GM12874 (cell line): ENCODE data around the gene KCNH2.

Experiments
- TF ChIP-seq, protein P1 (sequence below): IDR thresholded peaks from 2 replicates; pipeline ENCODE4 v1.5.1; 2011; ENCODE audit warnings: low read depth, mild to moderate bottlenecking, control low read depth, low read length, moderate library complexity; ENCODE audit not compliant: insufficient read depth

Gene KCNH2

DNA sequence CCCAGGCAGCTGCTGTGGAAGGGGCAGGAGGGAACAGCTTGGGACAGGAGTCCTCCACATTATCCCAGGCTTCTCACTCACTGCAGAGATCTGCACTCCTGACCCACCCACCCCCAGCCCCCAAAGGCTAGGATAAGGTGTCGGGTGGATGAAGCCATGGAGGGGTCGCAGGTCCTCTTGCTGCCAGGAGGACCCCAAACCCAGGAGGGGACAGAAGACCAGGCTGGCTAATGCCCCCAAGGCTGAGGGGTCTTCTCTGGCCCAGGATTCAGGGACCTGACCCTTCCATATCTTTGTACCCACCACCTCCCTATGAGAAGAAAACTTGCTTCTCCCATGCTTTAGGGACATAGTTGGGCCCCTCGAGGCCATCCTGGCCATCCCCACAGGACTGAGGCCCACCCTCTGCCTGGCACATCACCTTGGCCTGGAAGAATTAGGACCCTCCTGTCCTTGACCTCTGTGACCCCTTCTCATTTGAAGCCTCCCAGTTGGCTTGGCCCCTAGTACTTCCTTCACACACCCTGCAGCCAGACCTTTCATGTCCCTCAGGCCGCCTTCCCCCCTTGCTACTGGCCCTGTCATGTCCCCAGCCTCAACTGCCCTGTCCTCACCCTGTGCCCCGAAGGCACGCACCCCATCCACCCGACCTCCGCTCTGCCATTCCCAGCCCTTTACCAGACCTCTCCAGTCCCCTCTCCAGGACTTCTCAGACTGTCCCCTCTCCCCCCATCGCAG lies 21.6 kb downstream of the KCNH2 start:
- TF ChIP-seq, protein P1, sequence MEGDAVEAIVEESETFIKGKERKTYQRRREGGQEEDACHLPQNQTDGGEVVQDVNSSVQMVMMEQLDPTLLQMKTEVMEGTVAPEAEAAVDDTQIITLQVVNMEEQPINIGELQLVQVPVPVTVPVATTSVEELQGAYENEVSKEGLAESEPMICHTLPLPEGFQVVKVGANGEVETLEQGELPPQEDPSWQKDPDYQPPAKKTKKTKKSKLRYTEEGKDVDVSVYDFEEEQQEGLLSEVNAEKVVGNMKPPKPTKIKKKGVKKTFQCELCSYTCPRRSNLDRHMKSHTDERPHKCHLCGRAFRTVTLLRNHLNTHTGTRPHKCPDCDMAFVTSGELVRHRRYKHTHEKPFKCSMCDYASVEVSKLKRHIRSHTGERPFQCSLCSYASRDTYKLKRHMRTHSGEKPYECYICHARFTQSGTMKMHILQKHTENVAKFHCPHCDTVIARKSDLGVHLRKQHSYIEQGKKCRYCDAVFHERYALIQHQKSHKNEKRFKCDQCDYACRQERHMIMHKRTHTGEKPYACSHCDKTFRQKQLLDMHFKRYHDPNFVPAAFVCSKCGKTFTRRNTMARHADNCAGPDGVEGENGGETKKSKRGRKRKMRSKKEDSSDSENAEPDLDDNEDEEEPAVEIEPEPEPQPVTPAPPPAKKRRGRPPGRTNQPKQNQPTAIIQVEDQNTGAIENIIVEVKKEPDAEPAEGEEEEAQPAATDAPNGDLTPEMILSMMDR = no peak

DNA sequence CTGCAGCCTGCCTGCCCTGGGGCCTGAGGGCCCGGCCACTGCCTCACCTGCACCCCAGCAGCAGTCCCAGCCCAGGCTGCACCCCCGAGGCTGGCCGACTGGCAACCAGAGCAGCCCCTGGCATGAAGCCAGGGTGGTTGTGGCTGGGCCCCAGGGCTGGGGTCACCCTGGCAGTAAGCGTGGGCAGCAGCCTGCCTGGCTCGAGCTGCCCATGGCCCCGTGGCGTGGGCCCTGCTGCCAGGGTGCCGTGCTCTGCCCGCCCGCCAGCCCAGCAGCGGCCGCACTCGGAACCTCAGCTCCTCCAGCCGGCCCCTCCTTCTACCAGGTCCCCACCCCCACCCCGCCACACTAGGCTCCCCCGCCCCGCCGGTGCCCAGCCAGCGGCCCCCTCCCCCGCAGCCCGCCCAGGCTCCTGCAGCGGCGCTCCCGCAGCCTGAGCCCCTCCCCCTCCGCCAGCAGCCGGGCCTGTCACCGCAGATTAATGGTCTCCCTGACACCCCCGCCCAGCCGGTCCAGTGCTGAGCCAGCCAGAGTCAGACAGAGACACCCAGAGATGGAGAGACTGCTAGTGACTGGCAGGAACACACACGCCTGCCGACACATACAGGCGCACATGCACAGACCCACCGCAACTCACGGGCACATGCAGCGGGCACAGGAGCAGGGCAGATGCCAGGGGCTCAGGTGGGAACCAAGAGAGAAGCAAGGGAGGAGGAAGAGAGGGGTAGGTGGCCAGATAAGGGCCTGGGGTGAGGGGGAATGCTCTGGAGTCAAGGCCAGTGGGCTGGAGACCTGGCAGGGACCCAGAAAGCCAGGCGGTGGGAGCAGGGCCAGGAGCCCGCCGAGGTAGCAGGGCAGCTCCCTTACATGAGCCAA lies 22.4 kb downstream of the KCNH2 start:
- TF ChIP-seq, protein P1 = no peak

DNA sequence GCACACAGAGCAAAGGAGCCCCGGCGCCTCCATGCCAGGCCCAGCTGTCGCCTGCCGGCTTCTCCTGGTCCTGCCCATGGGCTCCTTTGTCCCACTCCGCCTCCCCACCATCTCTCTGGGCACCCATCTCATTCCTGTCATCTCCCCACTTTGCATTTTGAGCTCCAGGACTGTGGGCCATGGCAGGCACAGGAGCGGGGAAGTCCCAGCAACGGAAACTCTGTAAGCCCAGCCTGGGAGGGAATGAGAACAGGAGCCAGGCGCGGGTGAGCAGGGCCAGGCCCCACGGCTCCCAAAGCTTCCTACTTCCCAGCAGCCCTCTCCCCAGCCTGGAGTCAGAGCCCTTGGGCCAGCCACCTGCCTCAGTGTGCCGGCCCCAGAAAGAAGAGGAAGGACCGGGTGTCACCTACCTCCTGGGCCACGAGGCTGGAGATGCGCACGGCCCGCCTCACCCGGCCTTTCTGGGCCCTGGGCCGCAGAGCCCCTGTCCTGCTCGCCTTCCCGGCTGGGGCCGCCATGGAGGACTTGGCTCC lies 23.1 kb downstream of the KCNH2 start:
- TF ChIP-seq, protein P1 = no peak

DNA sequence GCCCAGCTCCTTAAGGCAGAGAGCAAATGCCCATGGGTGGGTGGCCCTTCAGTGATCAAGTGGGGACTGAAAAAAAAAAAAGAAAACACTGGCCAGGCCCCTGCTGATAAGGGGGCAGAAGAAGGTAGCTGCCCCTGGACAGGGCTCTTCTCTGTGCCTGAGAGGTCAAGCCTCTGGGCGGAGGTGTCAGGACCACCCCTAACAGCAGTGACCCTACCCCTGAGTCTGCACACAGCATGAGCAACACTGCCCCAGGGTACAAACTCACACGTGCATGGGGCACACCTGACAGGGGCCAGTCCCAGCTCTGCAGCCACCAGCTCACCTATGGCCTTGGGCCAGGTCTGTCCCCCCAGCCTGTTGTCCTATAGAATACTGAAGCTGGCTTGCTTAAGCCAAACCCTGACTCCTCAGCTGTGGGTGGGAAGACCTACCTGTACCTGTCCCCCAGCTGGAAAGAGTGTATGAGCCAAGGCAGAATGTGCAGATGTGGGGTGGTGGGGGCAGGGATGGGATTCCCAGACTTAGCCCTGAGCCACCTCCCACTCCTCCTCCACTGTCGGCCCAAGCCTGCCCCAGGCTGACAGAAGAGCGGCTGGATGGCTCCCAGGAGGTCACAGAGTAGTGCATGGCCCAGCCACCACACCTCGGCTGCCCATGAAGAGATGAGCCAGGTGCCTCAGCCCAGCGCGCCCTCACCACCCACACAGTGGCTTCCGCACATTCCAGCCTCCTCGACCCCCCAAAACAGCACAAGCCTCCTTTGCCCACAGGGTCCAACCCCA lies 23.7 kb downstream of the KCNH2 start:
- TF ChIP-seq, protein P1 = no peak

DNA sequence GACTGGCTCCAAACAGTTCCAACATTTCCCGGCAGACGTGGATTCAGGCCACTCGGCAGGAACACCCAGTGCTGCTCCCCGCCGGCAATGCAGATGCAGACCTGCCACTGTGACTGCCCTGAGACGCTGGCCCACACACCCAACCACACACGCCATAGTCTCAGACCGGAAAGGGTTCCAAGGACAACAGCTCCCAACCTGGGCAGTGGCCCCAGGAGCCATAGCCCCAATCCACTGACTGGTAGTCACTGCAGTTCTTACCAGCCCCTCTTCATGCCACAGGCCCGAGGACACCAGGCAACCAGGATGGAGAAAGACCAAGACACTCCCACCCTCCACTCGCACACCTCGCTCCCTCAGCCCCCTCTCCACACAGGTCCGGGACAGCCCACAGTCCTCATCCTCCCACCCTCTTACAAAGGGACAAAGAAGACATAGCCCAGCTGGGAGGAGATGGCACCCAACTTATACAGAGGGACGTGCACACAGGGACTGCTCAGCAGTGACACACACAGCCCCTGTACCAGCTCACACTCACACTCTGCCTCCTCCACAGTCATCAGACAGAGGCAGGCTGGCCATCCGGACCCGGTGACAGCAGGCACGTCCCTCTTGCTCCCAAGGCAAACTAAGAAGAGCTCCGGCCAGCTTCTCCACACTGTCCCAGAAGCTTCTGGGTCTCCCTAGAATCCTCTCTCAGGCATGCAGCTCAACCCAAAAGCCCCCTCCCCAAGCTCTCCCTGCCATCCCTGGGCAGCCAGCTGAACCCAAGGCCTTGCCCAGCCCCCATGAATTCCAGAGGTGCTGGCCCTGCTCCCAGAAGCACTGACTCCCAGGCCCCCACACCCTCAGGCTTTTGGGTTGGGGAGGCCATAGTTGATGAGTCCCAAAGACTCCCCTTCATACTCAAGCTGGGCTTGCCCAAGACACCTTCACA lies 24.8 kb downstream of the KCNH2 start:
- TF ChIP-seq, protein P1 = no peak

DNA sequence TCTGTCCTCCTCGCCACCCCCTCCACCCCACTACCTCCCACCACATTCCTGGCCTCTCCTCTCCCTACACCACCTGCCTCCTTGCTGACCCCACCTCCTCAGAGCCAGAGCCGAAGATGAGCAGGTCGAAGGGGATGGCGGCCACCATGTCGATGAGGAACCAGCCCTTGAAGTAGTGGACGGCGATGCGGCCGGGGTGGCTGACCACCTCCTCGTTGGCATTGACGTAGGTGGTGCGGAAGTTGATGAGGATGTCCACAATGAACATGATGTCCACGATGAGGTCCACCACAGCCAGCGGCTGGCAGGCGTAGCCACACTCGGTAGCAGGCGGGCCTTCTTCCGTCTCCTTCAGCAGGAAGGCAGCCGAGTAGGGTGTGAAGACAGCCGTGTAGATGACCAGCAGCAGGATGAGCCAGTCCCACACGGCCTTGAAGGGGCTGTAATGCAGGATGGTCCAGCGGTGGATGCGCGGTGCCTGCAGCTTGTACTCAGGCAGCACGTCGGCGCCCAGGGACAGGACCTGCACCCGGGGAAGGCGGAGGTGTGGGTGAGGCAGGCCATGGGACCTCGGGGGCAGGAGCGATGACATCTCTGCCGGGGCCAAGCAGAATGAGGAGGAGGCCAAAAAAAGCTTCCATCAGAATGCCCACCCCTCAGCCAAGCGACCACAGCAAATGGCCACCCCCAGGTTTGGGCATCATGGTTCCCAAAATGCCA lies 25.6 kb downstream of the KCNH2 start:
- TF ChIP-seq, protein P1 = no peak
